Measurements from ENCODE around the gene JPH2.

Gene JPH2

DNA sequence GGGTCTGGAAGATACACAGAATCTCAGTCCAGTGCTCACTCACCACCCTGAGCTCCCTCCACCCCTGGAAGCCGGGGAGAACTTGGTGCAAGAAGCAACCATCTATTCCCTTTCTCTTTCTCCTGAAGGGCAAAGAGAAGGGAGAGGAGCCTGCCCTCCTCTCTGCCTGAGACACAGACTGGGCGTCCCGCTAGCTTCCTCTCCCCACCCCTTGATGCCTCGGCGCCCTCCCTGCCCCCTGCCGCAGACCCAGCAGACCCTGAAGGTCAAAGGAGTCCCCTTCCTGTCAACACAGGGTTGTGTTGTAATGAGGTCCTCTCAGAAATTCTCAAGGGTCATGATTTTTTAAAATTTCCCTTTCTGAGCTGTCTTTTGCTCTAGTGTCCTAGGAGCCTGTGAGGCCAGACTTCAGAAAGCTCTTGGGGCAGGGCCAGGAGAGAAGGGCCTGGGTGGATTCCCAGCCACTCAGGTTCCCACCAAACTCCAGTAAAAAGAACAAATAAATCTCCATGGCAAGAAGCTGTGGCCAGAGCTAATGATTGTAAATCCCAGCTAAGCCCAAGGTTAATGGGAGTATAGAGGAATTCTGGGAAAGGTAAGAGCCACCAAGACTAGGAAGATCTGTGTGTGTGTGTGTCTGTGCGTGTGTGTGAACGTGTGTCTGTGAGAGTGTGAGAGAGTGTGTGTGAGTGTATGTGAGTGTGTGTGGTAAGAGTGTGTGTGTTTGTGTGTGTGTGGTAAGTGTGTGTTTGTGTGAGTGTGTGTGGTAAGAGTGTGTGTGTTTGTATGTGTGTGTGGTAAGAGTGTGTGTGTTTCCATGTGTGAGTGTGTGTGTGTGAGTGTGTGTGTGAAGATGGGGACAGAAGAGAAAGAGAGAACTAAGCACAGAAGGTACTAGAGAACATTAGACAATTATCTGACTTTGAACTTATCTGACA lies 1.1 kb upstream of the JPH2 start:
- DNase-seq: no peak

- DNase-seq: no peak
Observed at GRCh38 chr20:44186674-44187053, 324 bp downstream of the JPH2 start.

DNA sequence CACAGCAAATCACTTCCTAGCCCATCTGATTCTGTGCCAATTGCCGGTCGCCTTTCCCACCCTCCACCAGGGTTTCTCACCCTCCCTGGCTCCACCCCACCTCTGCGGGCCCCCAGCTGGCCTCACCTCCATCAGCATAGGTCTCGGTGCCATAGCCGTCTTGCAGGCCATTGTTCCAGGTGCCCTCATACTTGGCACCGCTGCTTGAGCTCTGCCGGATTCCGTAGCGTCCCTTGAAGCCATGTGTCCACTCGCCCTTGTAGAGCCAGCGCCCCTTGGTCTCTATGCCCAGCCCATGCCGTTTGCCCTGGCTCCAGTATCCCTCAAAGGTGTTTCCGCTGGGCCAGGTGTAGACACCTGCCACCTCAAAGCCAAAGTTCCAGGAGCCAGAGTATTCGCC lies 787 bp downstream of the JPH2 start:
- DNase-seq: no peak

DNA sequence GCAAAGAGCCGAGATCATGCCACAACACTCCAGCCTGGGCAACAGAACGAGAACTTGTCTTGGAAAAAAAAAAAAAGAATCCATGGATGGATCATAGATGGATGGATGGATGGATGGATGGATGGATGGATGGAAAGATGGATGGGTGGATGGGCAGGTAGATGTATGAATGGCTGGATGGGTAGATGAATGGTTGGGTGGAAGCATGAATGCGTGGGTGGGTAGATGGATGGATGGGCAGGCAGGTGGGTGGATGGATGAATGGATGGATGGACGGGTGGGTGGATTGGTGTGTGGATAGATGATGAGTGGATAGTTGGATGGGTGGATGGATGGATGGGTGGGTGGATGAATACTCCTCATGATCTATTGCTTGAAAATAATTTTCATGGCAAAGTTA lies 1.4 kb downstream of the JPH2 start:
- no peak for DNase-seq

DNA sequence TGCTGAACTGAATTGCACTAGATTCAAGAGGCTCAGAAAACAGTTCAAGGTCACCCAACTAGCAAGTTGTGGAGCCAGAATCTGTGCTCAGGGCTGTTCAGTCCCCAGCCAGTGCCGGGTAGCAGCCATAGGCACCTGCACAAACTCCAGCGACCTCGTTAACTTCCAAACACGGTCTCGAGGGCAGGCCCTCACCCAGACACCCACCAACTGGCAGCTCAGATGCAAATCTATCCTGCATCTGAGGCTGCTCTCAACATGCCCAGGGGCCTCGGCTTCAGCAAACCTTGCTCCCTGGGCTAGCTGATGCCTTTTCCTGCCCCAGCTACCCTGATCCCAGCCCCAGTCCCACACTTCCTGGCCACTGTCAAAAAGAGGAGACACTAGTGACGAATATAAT lies 3.7 kb downstream of the JPH2 start:
- DNase-seq: no peak

- no peak for DNase-seq
Observed at GRCh38 chr20:44182863-44183262, 4.1 kb downstream of the JPH2 start.

- no peak for DNase-seq
Observed at GRCh38 chr20:44182135-44182765, 4.7 kb downstream of the JPH2 start.

- DNase-seq: no peak
Observed at GRCh38 chr20:44181611-44182010, 5.4 kb downstream of the JPH2 start.

GRCh38 chr20:44180814-44181213 lies 6.2 kb downstream of the JPH2 start:
- DNase-seq: no peak

- DNase-seq: no peak
Observed at GRCh38 chr20:44176833-44177534, 10.0 kb downstream of the JPH2 start.

DNA sequence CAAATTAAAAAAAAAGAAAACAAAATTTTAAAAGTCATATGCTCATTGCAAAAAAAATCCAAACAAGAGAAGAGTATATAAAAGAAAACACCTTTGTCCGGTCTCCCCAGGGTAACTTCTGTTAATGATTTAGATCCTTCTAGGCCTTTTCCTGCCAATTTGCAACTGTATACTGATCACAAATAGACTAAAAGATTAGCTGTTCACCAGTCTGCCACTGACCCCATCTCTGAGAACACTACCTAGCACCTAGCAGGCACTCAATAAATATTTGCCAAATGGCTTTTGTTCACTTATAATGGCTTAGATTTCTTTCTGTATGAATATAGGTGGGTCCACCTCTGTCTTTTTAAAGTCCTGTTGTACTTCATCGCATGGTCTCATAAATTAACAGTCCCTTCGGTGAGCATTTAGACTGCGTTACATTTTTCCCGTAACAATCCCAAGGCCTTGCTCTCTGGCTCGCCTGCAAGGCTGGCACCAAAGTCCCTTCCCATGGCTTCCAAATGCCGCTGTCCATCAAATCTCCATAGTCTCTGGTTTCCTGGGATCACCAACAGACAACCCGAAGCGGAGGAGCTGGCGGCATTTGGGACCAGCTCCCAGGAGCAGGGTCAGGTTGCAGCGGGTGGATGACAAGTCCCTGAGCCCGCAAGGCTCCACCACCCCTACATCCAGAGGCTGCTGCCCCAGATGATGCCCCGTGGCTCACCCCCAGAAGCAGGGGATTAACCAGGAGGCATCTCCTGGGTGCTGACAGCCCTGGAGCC lies 11.8 kb downstream of the JPH2 start:
- no peak for DNase-seq

DNA sequence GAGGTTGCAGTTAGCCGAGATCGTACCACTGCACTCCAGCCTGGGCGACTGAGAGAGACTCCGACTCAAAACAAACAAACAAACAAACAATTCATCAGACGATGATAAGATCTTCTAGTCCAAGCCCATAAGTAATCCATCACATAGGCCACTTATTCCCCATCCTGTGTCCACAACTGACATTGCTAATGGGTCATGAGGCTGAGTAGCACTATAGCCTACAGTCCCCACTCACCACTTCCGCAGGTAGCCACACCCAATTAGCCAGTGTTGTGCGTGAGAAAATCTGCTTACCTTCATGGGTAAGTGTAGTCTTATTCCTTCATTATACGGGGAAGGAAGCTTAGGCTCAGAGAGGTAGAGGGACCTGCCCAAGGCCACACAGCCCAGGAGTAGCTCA lies 13.1 kb downstream of the JPH2 start:
- DNase-seq: no peak

- no peak for DNase-seq
Observed at GRCh38 chr20:44173116-44173515, 13.9 kb downstream of the JPH2 start.

GRCh38 chr20:44172572-44172950 lies 14.4 kb downstream of the JPH2 start:
- DNase-seq: no peak

DNA sequence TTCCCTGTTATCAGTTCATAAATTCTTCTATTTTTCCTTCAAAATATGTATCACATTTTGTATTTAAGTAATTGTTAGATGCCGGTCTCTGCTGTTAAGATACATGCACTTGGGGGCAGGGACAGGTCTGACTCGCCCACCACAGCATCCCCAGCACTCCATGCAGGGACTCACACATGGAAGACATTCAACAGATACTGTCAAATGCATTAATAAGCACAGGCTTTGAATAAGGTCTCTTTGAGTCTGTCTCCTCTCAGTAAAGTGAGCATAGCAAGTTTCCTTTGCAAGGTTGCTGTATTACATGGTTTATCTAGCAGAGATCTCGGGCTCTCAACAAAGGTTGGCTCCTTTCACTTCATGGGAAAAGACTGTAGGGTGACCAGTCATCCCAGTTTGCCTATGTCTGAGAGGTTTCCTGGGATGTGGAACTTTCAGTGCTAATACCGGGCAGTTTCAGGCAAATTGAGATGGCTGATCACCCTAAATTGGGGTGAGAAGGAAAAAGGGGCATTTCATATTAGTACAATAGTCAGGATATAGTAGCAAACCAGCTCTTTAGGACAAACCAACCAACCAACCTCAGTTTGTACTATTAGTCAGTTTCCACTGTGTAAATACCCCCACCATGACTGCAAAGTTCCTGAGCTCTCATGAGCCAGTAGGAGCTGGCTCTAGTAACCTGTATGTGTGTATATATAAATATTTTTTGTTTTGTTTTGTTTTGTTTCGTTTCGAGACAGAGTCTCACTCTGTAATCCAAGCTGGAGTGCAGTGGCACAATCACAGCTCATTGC lies 15.0 kb downstream of the JPH2 start:
- no peak for DNase-seq

- no peak for DNase-seq
Observed at GRCh38 chr20:44170816-44171410, 16.1 kb downstream of the JPH2 start.

DNA sequence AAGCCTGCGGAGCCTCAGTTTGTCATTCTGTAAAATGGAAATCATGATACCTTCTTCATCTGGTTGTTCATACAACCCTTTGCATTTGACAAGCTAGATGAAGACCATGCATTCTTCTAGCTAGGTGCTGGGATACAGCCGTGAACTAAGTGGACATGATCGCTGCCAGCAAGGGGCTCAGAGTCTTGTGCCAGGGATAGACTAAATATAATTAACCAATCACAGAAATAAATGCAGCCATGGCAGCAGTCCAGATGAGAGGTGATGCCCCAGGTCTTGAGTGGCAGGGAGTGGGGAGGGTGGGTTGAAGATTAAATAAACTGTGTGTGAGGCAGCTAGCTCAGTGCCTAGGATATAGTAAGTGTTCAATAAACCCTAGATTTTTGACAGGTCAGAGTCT lies 19.3 kb downstream of the JPH2 start:
- no peak for DNase-seq

- no peak for DNase-seq
Observed at GRCh38 chr20:44166477-44166876, 20.5 kb downstream of the JPH2 start.

DNA sequence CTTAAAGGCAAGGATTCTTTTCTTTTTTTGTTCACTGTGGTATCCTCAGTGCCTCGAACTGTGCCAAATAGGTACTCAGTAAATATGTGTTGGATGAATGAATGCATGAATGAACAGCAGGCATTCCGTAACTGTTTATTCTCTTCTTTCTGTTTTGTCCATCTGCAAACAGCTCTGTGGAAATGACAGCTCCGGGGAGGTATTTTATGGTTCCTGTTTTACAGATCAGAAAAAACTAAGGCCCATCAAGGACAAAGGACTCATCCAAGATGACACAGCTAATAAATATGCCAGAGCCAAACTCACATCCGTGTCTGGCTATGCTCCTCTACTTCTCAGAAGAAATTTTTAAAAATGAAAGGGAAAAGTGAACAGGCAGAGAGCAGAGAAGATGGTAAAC lies 21.0 kb downstream of the JPH2 start:
- no peak for DNase-seq

DNA sequence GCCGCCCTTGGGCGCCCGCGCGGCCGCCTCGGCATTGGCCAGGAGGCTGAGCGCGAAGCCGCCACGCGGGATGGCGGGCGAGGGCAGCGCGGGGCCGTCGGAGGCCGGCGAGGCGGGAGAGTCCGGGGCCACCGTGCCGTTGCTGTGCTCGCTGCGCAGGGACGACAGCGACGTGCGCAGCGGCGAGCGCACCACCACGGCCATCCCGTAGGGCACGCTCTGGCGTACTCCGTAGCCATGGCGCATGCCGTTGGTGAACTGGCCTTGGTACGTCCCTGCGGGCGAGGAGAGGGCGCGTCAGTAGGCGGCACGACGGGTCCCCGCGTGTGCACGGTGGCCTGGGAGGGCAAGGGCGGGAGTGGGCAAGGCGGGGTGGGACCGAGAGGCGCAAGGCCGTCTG lies 26.9 kb downstream of the JPH2 start:
- no peak for DNase-seq

DNA sequence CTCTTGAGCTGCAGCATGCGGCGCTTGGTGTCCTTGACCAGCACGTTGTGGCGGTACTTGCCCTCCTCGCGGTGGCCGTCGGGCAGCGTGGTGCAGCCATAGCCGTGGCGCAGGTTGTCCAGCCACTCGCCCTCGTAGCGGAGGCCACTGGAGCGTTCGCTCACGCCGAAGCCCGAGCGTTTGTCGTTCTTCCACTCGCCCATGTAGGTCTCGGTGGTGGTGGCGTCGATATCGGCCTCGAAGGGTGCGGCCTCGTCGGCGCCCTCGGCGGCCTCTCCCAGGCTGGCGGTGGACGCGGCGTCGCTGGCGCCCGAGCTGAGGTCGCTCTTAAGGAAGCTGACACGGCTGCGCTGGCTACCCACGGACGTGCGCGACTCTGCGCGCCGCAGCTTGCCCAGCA lies 27.3 kb downstream of the JPH2 start:
- DNase-seq: no peak

DNA sequence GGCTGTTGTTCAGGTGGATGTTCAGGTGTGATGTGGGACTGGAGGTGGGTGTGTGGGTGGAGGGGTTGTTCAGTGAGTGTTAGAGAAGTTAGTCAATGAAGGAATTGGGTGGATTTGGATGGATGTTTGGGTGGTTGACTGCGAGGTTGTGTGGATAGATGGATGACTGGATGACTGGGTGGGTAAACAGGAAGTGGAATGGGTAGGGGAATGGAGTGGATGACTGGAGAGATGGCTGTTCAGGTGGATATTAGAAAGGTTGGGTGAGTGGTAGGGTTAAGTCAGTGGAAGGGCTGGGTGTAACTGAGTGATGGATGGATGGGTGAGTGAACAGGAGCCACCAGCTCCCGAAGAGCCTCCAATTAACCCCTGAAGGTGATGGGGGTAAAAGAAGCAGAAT lies 27.9 kb downstream of the JPH2 start:
- DNase-seq: no peak
